DOHH2 (cell line): ENCODE data around the gene TDRD9.

Source experiments
- H3F3A ChIP-seq: fragments of 200-600 bp; sonication (generic), shearing (Covaris generic); 2 replicates; pipeline ENCODE4 v1.6.0; 2016; ENCODE audit warnings: antibody characterized with exemption, mild to moderate bottlenecking; ENCODE audit not compliant: control insufficient read depth, insufficient read depth
- H3K27ac ChIP-seq: fragments of 200-600 bp; sonication (generic); 2 replicates; pipeline ENCODE4 v1.5.1; 2014; ENCODE audit warnings: low read depth, mild to moderate bottlenecking, low read length, moderate library complexity
- H3K27me3 ChIP-seq: fragments of 200-600 bp; sonication (generic); 2 replicates; pipeline ENCODE4 v1.6.1; 2014; ENCODE audit warnings: mild to moderate bottlenecking, low read length, mixed read lengths; ENCODE audit not compliant: control insufficient read depth
- H3K36me3 ChIP-seq: fragments of 200-600 bp; sonication (generic); 2 replicates; pipeline ENCODE4 v1.6.1; 2014; ENCODE audit warnings: mild to moderate bottlenecking, low read length, moderate library complexity, mixed read lengths; ENCODE audit not compliant: control insufficient read depth
- H3K4me1 ChIP-seq: fragments of 200-600 bp; sonication (generic); 2 replicates; pipeline ENCODE4 v1.6.1; 2014; ENCODE audit warnings: mild to moderate bottlenecking, low read length, mixed read lengths; ENCODE audit not compliant: control insufficient read depth
- H3K4me2 ChIP-seq: fragments of 200-600 bp; sonication (generic); 2 replicates; pipeline ENCODE4 v1.6.0; 2014; ENCODE audit warnings: mild to moderate bottlenecking, low read length, moderate library complexity
- H3K4me3 ChIP-seq: fragments of 200-600 bp; sonication (generic); 2 replicates; pipeline ENCODE4 v1.5.1; 2014; ENCODE audit warnings: mild to moderate bottlenecking, low read length, mixed read lengths
- H3K79me2 ChIP-seq: fragments of 200-600 bp; sonication (generic); 2 replicates; pipeline ENCODE4 v1.6.1; 2014; ENCODE audit warnings: mild to moderate bottlenecking, low read length, mixed read lengths; ENCODE audit not compliant: control insufficient read depth
- H3K9me2 ChIP-seq: fragments of 200-600 bp; sonication (generic); replicated peaks from 2 replicates; pipeline ENCODE4 v1.6.1; 2014; ENCODE audit warnings: mild to moderate bottlenecking, low read length, mixed read lengths; ENCODE audit not compliant: control insufficient read depth
- H3K9me3 ChIP-seq: fragments of 200-600 bp; sonication (generic); 2 replicates; pipeline ENCODE4 v1.6.1; 2014; ENCODE audit warnings: antibody characterized with exemption, low read length, mixed read lengths; ENCODE audit not compliant: control insufficient read depth, insufficient read depth
- H4K20me1 ChIP-seq: fragments of 200-600 bp; sonication (generic); 2 replicates; pipeline ENCODE4 v1.6.0; 2014; ENCODE audit warnings: low read depth, mild to moderate bottlenecking, antibody characterized with exemption, low read length, moderate library complexity; ENCODE audit not compliant: control insufficient read depth, insufficient read depth
- CTCF ChIP-seq: fragments of 200-600 bp; sonication (generic); IDR thresholded peaks from one replicate; pipeline ENCODE4 v1.5.1; 2014; ENCODE audit warnings: antibody characterized with exemption, mild to moderate bottlenecking, low read depth, low read length; ENCODE audit not compliant: poor library complexity, severe bottlenecking
- EZH2phosphoT487 ChIP-seq: fragments of 200-600 bp; sonication (generic); IDR thresholded peaks from 2 replicates; pipeline ENCODE4 v1.6.1; 2017; ENCODE audit warnings: borderline replicate concordance, mild to moderate bottlenecking, antibody characterized with exemption, low read length, moderate library complexity, mixed read lengths

The TDRD9 gene

GRCh38 chr14:104086210-104086660, 158.0 kb downstream of the TDRD9 start:
- Histone ChIP-seq H3K4me3 (no peak overlapping the region), H4K20me1 (no peaks in the 10 kb centered on the region), H3F3A (no peaks in the 10 kb centered on the region)

GRCh38 chr14:104086661-104087461, 158.6 kb downstream of the TDRD9 start:
- no peak overlapping the region for H3K4me2 ChIP-seq
- no peaks in the 10 kb centered on the region for H3K9me2 ChIP-seq
- H3K36me3 ChIP-seq, result no peaks in the 10 kb centered on the region
- H3K27me3 ChIP-seq, result no peaks in the 10 kb centered on the region
- no peaks in the 10 kb centered on the region for H3K4me1 ChIP-seq
- H3K27ac ChIP-seq, result no peak overlapping the region
- H3K79me2 ChIP-seq, result no peaks in the 10 kb centered on the region
- no peaks in the 10 kb centered on the region for H4K20me1 ChIP-seq
- no peak for TF ChIP-seq CTCF
- no peak for TF ChIP-seq EZH2phosphoT487
- no peaks in the 10 kb centered on the region for H3K9me3 ChIP-seq
- no peaks in the 10 kb centered on the region for H3F3A ChIP-seq
- no peak overlapping the region for H3K4me3 ChIP-seq

More at GRCh38 chr14:104086210-104086660, 158.0 kb downstream of the TDRD9 start:
- no peaks in the 10 kb centered on the region for H3K27me3 ChIP-seq
- no peaks in the 10 kb centered on the region for H3K9me3 ChIP-seq
- H3K4me2 ChIP-seq, result no peak overlapping the region
- TF ChIP-seq CTCF (no peak), EZH2phosphoT487 (no peak)
- no peaks in the 10 kb centered on the region for H3K9me2 ChIP-seq
- no peaks in the 10 kb centered on the region for H3K36me3 ChIP-seq
- H3K79me2 ChIP-seq, result no peaks in the 10 kb centered on the region
- H3K4me1 ChIP-seq, result no peaks in the 10 kb centered on the region
- no peak overlapping the region for H3K27ac ChIP-seq

- no peaks in the 10 kb centered on the region for H3K9me2 ChIP-seq
Observed at GRCh38 chr14:104087505-104087904, 159.2 kb downstream of the TDRD9 start.

More at GRCh38 chr14:104087505-104087904, 159.2 kb downstream of the TDRD9 start:
- Histone ChIP-seq H3K4me3 (no peak overlapping the region), H3K79me2 (no peaks in the 10 kb centered on the region), H3K27ac (no peak overlapping the region), H3K36me3 (no peaks in the 10 kb centered on the region), H3K4me1 (no peaks in the 10 kb centered on the region), H3F3A (no peaks in the 10 kb centered on the region), H3K4me2 (no peak overlapping the region), H3K27me3 (no peaks in the 10 kb centered on the region), H3K9me3 (no peaks in the 10 kb centered on the region), H4K20me1 (no peaks in the 10 kb centered on the region)
- TF ChIP-seq CTCF (no peak), EZH2phosphoT487 (no peak)
